Measurements from ENCODE around the gene LYPD5.

Gene LYPD5

GRCh38 chr19:43751466-43752220, 50.6 kb downstream of the LYPD5 start:
- TF ChIP-seq USF1 (IDR thresholded peaks at IDR 0.05) (no peak), NFIC (IDR thresholded peaks at IDR 0.05) (no peak), RAD21 (IDR thresholded peaks at IDR 0.05; ENCODE audit: low read depth) (no peak), MAX (IDR thresholded peaks at IDR 0.05) (no peak), YY1 (IDR thresholded peaks at IDR 0.05; ENCODE audit: low read depth) (no peak), TCF12 (IDR thresholded peaks at IDR 0.05; ENCODE audit: low read depth) (no peak), TEAD4 (IDR thresholded peaks at IDR 0.05) (no peak), CEBPB (IDR thresholded peaks at IDR 0.05) (no peak)

GRCh38 chr19:43749898-43750297, 52.3 kb downstream of the LYPD5 start:
- TF ChIP-seq EGR1 (IDR thresholded peaks at IDR 0.05) (no peak), TAF1 (IDR thresholded peaks at IDR 0.05; ENCODE audit: low read depth) (no peak), RAD21 (IDR thresholded peaks at IDR 0.05; ENCODE audit: low read depth) (no peak), TEAD4 (IDR thresholded peaks at IDR 0.05) (no peak), YY1 (IDR thresholded peaks at IDR 0.05; ENCODE audit: low read depth) (no peak), MAX (IDR thresholded peaks at IDR 0.05) (no peak), REST (IDR thresholded peaks at IDR 0.05; ENCODE audit: low read depth) (no peak), CREB1 (IDR thresholded peaks at IDR 0.05; ENCODE audit: low read depth) (no peak), USF1 (IDR thresholded peaks at IDR 0.05) (no peak), EP300 (IDR thresholded peaks at IDR 0.05; ENCODE audit: borderline replicate concordance) (no peak), FOXM1 (IDR thresholded peaks at IDR 0.05; ENCODE audit: borderline replicate concordance, low read depth) (no peak), TCF12 (IDR thresholded peaks at IDR 0.05; ENCODE audit: low read depth) (no peak), CEBPB (IDR thresholded peaks at IDR 0.05) (no peak), ZBTB7A (IDR thresholded peaks at IDR 0.05; ENCODE audit: low read depth) (no peak), NFIC (IDR thresholded peaks at IDR 0.05) (no peak)

GRCh38 chr19:43749152-43749551, 53.1 kb downstream of the LYPD5 start:
- no peak for TF ChIP-seq NFIC (IDR thresholded peaks at IDR 0.05)
- no peak for TF ChIP-seq CREB1 (IDR thresholded peaks at IDR 0.05; ENCODE audit: low read depth)
- no peak for TF ChIP-seq YY1 (IDR thresholded peaks at IDR 0.05; ENCODE audit: low read depth)
- no peak for TF ChIP-seq CEBPB (IDR thresholded peaks at IDR 0.05)

- TF ChIP-seq FOXM1 (IDR thresholded peaks at IDR 0.05; ENCODE audit: borderline replicate concordance, low read depth) (no peak), TEAD4 (IDR thresholded peaks at IDR 0.05) (no peak), TAF1 (IDR thresholded peaks at IDR 0.05; ENCODE audit: low read depth) (no peak), EP300 (IDR thresholded peaks at IDR 0.05; ENCODE audit: borderline replicate concordance) (no peak), CEBPB (IDR thresholded peaks at IDR 0.05) (no peak), ZBTB7A (IDR thresholded peaks at IDR 0.05; ENCODE audit: low read depth) (no peak), REST (IDR thresholded peaks at IDR 0.05; ENCODE audit: low read depth) (no peak), CREB1 (IDR thresholded peaks at IDR 0.05; ENCODE audit: low read depth) (no peak), TCF12 (IDR thresholded peaks at IDR 0.05; ENCODE audit: low read depth) (no peak), EGR1 (IDR thresholded peaks at IDR 0.05) (no peak), RAD21 (IDR thresholded peaks at IDR 0.05; ENCODE audit: low read depth) (no peak), MAX (IDR thresholded peaks at IDR 0.05) (no peak), USF1 (IDR thresholded peaks at IDR 0.05) (no peak), YY1 (IDR thresholded peaks at IDR 0.05; ENCODE audit: low read depth) (no peak), NFIC (IDR thresholded peaks at IDR 0.05) (no peak)
Measured at GRCh38 chr19:43748685-43749084, 53.6 kb downstream of the LYPD5 start.

- TF ChIP-seq MAX (IDR thresholded peaks at IDR 0.05) (no peak), EGR1 (IDR thresholded peaks at IDR 0.05) (no peak), FOXM1 (IDR thresholded peaks at IDR 0.05; ENCODE audit: borderline replicate concordance, low read depth) (no peak), NFIC (IDR thresholded peaks at IDR 0.05) (no peak), YY1 (IDR thresholded peaks at IDR 0.05; ENCODE audit: low read depth) (no peak), ZBTB7A (IDR thresholded peaks at IDR 0.05; ENCODE audit: low read depth) (no peak), REST (IDR thresholded peaks at IDR 0.05; ENCODE audit: low read depth) (no peak)
Measured at GRCh38 chr19:43748205-43748594, 54.0 kb downstream of the LYPD5 start.
